Right atrium auricular region (tissue), 2 donors: Measurements from ENCODE around the gene PRSS53. TPM values are rescaled to one million over a fixed set of nuclear protein-coding genes. Genes with fewer than 3 reads are reported as not detected.

ENCODE experiments used
- DNase-seq: peaks from one replicate; pipeline ENCODE4 v3.0.0-alpha.2; 2019; ENCODE audit warnings: low spot score
- H3K27ac ChIP-seq, 2 donors: fragments of 200-600 bp; sonication (generic); 1 replicate in 1 of 2; 2 replicates in 1 of 2; pipeline ENCODE4 v1.5.1; 2016 to 2019
- H3K27me3 ChIP-seq, 2 donors: fragments of 200-600 bp; sonication (generic); one replicate each; pipeline versions ENCODE4 v1.5.1 to v1.6.0; 2017 to 2019
- H3K36me3 ChIP-seq: fragments of 200-600 bp; sonication (generic); one replicate; pipeline ENCODE4 v1.5.1; 2016
- H3K4me1 ChIP-seq, 2 donors: fragments of 200-600 bp; sonication (generic); one replicate each; pipeline versions ENCODE4 v1.5.1 to v1.6.0; 2017 to 2019
- H3K4me3 ChIP-seq, 2 donors: fragments of 200-600 bp; sonication (generic); 1 replicate in 1 of 2; 2 replicates in 1 of 2; pipeline ENCODE4 v1.5.1; 2017 to 2019; ENCODE audit warnings: mild to moderate bottlenecking in 1 of 2, moderate library complexity in 1 of 2
- H3K9me3 ChIP-seq, 2 donors: fragments of 200-600 bp; sonication (generic); one replicate each; pipeline ENCODE4 v1.5.1; 2019
- total RNA-seq, 2 donors: library from RNA; depleted of rRNA; stranded (reverse); fragments of >200 nt; gene quantifications; one replicate each; pipeline ENCODE4 v1.1.0, GENCODE V29; 2016
- TF ChIP-seq, protein P1 (sequence below), 2 donors: fragments of 200-600 bp; sonication (generic); IDR thresholded peaks; one replicate each; pipeline ENCODE4 v1.5.1; 2019; ENCODE audit warnings: antibody characterized with exemption in 2 of 2

The PRSS53 gene
- total RNA-seq, 2 donors from 2014 or later = 0.15 to 0.43 TPM

DNA sequence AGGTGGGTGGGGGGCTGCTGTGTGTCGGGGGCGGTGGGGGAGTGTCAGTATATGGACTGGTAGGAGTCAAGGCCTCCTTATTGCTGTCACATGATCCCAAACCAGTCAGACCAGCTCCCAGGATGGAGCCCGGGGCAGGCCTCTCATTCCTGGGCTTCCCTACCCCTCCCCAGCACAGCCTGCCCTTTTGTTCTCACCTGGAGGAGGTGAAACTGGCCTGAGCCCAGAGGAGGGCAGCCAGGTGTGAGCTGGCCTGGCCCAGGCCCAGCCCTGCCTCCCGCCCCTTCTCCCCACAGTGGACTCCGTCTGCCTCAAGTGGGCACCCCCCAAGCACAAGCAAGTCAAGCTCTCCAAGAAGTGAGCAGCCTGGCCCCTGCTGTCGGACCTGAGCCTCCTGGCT, 42.2 kb upstream of the PRSS53 start:
- TF ChIP-seq, protein P1, sequence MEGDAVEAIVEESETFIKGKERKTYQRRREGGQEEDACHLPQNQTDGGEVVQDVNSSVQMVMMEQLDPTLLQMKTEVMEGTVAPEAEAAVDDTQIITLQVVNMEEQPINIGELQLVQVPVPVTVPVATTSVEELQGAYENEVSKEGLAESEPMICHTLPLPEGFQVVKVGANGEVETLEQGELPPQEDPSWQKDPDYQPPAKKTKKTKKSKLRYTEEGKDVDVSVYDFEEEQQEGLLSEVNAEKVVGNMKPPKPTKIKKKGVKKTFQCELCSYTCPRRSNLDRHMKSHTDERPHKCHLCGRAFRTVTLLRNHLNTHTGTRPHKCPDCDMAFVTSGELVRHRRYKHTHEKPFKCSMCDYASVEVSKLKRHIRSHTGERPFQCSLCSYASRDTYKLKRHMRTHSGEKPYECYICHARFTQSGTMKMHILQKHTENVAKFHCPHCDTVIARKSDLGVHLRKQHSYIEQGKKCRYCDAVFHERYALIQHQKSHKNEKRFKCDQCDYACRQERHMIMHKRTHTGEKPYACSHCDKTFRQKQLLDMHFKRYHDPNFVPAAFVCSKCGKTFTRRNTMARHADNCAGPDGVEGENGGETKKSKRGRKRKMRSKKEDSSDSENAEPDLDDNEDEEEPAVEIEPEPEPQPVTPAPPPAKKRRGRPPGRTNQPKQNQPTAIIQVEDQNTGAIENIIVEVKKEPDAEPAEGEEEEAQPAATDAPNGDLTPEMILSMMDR (IDR thresholded peaks at IDR 0.05) = no peak
- DNase-seq = no peak
- Histone ChIP-seq H3K4me3 (no peak overlapping the region), H3K4me1 (peaks cover 0 to 39% of the 10 kb centered on the region in 2 donors), H3K36me3 (peaks cover 59% of the 10 kb centered on the region), H3K27me3 (no peaks in the 10 kb centered on the region), H3K9me3 (no peaks in the 10 kb centered on the region), H3K27ac (no peak overlapping the region)

DNA sequence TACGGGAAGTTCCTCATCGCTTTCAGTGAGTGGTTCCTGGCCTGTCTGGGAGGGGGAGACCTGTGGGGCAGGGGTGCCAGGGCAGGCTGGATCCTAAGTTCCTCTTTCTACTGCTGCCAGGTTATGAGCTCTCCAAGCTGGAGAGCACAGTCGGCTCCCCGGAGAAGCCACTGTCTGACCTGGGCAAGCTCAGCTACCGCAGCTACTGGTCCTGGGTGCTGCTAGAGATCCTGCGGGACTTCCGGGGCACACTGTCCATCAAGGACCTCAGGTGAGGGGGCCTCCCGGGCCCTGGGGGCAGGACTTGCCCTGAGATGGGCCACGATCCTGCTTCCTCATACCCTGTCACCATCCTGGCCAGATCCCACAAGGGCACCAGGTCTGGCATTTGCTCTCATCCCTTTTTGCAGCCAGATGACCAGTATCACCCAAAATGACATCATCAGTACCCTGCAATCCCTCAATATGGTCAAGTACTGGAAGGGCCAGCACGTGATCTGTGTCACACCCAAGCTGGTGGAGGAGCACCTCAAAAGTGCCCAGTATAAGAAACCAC, 41.7 kb upstream of the PRSS53 start:
- no peak overlapping the region for H3K4me3 ChIP-seq
- TF ChIP-seq, protein P1 (IDR thresholded peaks at IDR 0.05) = no peak
- H3K27me3 ChIP-seq = no peaks in the 10 kb centered on the region
- no peaks in the 10 kb centered on the region for H3K9me3 ChIP-seq
- peak overlapping the region in 1 of 2 donors; percentile 64 for H3K27ac ChIP-seq
- DNase-seq = no peak
- H3K4me1 ChIP-seq = peaks cover 0 to 39% of the 10 kb centered on the region in 2 donors
- peaks cover 59% of the 10 kb centered on the region for H3K36me3 ChIP-seq

DNA sequence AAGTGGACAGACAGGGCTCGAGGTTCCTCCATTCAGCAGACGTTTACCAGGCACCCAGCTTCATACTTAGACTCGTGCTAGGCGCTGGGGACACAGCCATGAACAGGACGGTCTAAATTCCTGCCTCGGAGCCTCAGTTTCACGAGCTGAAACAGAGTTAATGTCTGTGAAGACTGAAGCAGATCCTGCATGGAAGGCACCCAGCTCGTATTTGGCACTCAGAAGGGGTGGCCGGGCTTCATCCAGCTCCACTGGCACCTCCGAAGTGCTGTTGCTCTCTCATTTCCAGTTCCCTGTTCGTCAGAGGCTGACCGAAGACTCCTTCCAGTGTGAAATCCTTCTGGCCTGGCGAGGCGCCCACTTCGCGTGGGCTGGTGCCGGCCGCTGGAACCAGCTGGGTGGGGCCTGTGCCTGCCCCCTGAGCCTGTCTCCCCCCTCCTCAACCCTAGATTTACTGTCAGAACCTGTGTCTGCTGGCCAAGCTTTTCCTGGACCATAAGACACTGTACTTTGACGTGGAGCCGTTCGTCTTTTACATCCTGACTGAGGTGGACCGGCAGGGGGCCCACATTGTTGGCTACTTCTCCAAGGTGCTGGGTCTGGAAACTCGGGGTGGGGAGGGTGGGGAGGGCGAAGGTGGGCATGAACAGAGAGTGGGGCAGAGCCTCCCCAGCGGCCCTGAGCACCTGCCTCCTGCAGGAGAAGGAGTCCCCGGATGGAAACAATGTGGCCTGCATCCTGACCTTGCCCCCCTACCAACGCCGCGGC, 41.0 kb upstream of the PRSS53 start:
- TF ChIP-seq, protein P1 (IDR thresholded peaks at IDR 0.05) = no peak
- Histone ChIP-seq H3K36me3 (peaks cover 64% of the 10 kb centered on the region), H3K27ac (peak overlapping the region; percentile 64), H3K4me3 (no peak overlapping the region), H3K9me3 (no peaks in the 10 kb centered on the region), H3K27me3 (no peaks in the 10 kb centered on the region), H3K4me1 (peaks cover 0 to 34% of the 10 kb centered on the region in 2 donors)
- DNase-seq = peak; percentile 74

DNA sequence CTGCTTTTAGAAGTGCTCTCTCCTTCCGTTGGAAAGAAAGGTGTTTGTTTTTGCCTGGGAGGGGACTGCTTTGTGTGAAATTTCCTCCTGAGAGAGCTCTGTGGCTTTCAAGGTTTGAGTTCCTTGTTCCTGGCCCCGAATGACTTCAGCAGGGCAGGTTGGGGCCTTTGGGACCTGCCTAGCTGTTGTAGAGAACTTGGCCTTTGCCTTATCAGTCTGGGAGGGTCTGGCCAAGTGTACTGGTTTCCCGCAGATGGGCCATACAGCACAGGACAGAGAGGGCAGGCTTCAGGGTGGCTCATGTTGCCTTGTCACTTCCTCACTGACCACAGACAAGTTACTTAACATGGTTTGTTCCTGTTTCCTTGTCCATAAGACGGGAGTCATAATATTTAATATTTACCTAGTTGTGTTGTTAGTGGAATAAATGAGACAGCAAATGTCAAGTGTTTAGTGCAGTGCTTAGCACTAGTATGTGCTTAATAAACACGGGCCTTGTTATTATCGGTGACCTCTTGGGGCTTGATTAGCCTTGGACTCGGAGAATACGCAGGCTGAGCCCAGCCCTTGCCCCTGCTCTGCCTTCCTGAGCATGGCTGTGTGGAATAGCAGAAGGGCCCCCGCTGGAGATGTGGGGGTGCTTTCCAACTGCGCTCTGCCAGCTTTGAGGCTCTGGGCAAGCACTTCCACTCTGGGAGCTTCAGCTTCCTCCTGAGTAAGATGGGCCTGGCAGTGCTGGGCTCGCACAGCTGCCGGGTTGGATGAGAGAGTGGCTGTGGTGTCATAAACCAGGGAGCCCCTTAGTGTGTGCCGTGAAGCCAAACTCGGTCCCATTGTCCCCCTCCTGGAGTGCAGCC, 40.2 kb upstream of the PRSS53 start:
- TF ChIP-seq, protein P1 (IDR thresholded peaks at IDR 0.05) = no peak

DNA sequence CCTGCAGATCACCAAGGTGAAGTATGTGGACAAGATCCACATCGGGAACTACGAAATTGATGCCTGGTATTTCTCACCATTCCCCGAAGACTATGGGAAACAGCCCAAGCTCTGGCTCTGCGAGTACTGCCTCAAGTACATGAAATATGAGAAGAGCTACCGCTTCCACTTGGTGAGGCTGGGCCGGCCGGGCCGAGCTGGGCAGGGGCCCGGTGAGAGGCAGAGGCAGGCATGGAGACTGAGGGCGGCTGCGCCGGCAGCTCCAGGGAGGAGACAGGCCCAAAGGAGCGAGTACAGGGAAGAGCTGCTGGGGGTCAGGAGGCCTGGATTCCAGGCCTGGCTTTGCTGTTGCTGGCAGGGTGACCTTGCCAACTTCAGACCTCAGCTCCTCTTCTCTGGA, 38.4 kb upstream of the PRSS53 start:
- H3K4me3 ChIP-seq = no peak overlapping the region
- H3K9me3 ChIP-seq = no peaks in the 10 kb centered on the region
- no peak overlapping the region for H3K27ac ChIP-seq
- H3K4me1 ChIP-seq = peaks cover 0 to 21% of the 10 kb centered on the region in 2 donors
- H3K36me3 ChIP-seq = peaks cover 83% of the 10 kb centered on the region
- DNase-seq = no peak
- TF ChIP-seq, protein P1 (IDR thresholded peaks at IDR 0.05) = no peak
- H3K27me3 ChIP-seq = no peaks in the 10 kb centered on the region

More for the DNA sequence above, 40.2 kb upstream of the PRSS53 start:
- Histone ChIP-seq H3K27me3 (no peaks in the 10 kb centered on the region), H3K4me1 (peaks cover 0 to 26% of the 10 kb centered on the region in 2 donors), H3K9me3 (no peaks in the 10 kb centered on the region), H3K27ac (peak overlapping the region; percentile 64), H3K36me3 (peaks cover 71% of the 10 kb centered on the region), H3K4me3 (no peak overlapping the region)
- DNase-seq = peak; percentile 70
